ENCODE data around the gene APBB2. TPM values are rescaled to one million over a fixed set of nuclear protein-coding genes. Genes with fewer than 3 reads are reported as not detected.
A peak's percentile ranks its signal among the peaks of the same experiment; 100 is the strongest.

Gene APBB2
- total and polyA plus RNA-seq, 11 donors: 8.6 to 39.1 (median 26.7) TPM

DNA sequence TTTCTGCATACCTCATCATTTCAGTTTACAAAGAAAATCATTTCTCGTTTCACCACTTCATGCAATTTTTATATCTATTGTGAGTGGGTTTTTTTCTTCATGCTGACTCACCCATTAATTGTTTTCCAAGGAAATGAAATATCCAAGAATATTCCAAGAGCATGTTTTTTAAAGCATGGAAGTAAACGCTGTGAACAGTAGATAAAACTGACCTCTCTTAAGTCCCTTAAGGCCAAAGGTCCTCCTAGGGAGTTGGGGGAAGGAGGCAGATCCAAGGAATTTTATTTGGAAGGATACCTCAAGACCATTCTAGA is 2.6 kb upstream of the APBB2 start:
- no peaks in the 10 kb centered on the region for H3K36me3 ChIP-seq
- TF ChIP-seq POLR2A (IDR thresholded peaks at IDR 0.05): no peak
- TF ChIP-seq, protein P1, sequence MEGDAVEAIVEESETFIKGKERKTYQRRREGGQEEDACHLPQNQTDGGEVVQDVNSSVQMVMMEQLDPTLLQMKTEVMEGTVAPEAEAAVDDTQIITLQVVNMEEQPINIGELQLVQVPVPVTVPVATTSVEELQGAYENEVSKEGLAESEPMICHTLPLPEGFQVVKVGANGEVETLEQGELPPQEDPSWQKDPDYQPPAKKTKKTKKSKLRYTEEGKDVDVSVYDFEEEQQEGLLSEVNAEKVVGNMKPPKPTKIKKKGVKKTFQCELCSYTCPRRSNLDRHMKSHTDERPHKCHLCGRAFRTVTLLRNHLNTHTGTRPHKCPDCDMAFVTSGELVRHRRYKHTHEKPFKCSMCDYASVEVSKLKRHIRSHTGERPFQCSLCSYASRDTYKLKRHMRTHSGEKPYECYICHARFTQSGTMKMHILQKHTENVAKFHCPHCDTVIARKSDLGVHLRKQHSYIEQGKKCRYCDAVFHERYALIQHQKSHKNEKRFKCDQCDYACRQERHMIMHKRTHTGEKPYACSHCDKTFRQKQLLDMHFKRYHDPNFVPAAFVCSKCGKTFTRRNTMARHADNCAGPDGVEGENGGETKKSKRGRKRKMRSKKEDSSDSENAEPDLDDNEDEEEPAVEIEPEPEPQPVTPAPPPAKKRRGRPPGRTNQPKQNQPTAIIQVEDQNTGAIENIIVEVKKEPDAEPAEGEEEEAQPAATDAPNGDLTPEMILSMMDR (IDR thresholded peaks at IDR 0.05): no peak
- H3K4me1 ChIP-seq: peaks cover 0 to 47% (median 23%) of the 10 kb centered on the region in 12 donors
- intact Hi-C loops (cut with DNase I): loop anchor here in 1 of 10 donors (10.0 kb wide), 1 partner anchor 482 kb away; no protein-coding TSS in a partner anchor
- 23 to 39% (median 35%) methylated on average over 2 of the region's 2 CpGs for WGBS, 4 donors
- peak overlapping the region in 11 of 12 donors; percentile 77 to 94 (median 87) for H3K27ac ChIP-seq
- DNase-seq (no peak), ATAC-seq (no peak)
- peak overlapping the region in 10 of 12 donors; percentile 34 to 81 (median 72) for H3K4me3 ChIP-seq
- H3K9me3 ChIP-seq: no peaks in the 10 kb centered on the region
- H3K27me3 ChIP-seq: peaks cover 0 to 8% (median 0%) of the 10 kb centered on the region in 9 donors

DNA sequence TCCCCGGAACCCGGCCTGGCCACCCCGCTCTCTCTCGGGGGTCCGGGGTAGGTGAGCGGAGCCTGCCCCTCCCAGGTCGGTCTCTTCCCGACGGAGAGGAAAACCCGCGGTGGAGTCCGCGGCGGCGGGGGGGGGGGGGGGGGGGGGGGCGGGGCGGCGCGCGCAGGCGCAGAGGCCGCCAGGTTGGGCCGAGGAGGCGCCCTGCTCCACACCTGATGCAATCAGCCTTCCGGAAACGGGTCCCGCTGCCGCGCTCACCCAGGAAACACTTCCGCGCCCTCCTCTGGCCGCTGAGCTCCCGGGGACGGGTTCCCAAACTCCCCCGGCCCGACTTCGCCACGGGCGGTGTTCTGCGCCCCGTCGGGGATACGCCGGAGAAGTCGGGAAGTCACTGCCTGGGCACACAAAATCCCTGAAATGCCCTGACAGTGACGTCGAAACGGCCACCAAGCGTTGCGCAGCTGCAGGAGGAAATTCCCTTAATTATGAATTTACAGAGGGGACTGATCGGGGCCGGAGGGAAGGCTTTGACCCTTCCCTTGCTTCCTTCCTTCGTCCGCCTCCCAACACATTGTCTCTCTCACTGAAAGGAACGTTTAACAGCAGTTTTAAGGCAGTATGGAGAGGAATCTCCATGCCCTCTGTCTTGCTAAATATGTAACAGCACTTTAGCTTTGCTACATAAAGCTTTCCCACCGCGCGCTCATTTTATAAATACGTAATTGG is 2.1 kb upstream of the APBB2 start:
- H3K27me3 ChIP-seq: peaks cover 0 to 8% (median 0%) of the 10 kb centered on the region in 9 donors
- peak overlapping the region; percentile 34 to 81 (median 71) for H3K4me3 ChIP-seq
- WGBS, 4 donors: 2 to 4% (median 3%) methylated on average over 29 to 59 of the region's 59 CpGs
- DNase-seq (peak; percentile 65 to 85 (median 75)), ATAC-seq (peak in 3 of 4 donors; percentile 30 to 43 (median 39))
- H3K9me3 ChIP-seq: no peaks in the 10 kb centered on the region
- H3K4me1 ChIP-seq: peaks cover 0 to 50% (median 26%) of the 10 kb centered on the region in 12 donors
- intact Hi-C loops (cut with DNase I): loop anchor here in 1 of 10 donors (10.0 kb wide), 1 partner anchor 482 kb away; no protein-coding TSS in a partner anchor
- H3K36me3 ChIP-seq: no peaks in the 10 kb centered on the region
- TF ChIP-seq POLR2A (IDR thresholded peaks at IDR 0.05): peak in 1 of 2 donors; percentile 33
- TF ChIP-seq, protein P1 (IDR thresholded peaks at IDR 0.05): peak in 7 of 12 donors; percentile 10 to 47 (median 30)
- peak overlapping the region; percentile 33 to 94 (median 85) for H3K27ac ChIP-seq

DNA sequence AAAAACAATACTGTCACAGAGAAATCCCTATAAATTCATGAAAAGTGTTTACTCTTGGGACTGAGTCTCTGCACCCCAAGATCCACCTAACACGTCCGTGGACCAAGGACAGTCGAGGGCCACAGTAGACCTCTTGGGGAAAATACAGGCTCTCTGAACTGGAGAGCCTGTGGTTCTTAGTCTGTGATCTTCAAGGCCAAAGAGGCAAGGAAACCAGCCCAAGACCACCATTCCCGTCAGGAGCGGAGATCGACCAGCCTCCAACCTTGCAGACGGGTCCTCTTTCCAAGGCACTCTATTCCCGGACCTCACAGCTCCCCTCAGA is 1.6 kb upstream of the APBB2 start:
- WGBS, 4 donors: 18 to 50% (median 26%) methylated on average over 1 to 8 of the region's 8 CpGs
- Histone ChIP-seq H3K9me3 (no peaks in the 10 kb centered on the region), H3K4me1 (peaks cover 0 to 50% (median 27%) of the 10 kb centered on the region in 12 donors), H3K4me3 (peak overlapping the region; percentile 34 to 81 (median 71)), H3K36me3 (no peaks in the 10 kb centered on the region), H3K27me3 (peaks cover 0 to 8% (median 0%) of the 10 kb centered on the region in 9 donors), H3K27ac (peak overlapping the region; percentile 33 to 94 (median 85))
- DNase-seq (no peak), ATAC-seq (no peak)
- TF ChIP-seq POLR2A (IDR thresholded peaks at IDR 0.05): no peak
- TF ChIP-seq, protein P1 (IDR thresholded peaks at IDR 0.05): no peak
- intact Hi-C loops (cut with DNase I): loop anchor here in 8 of 10 donors (2.0 to 10.0 kb wide), 6 partner anchors 239 to 481 kb away; no protein-coding TSS in a partner anchor

DNA sequence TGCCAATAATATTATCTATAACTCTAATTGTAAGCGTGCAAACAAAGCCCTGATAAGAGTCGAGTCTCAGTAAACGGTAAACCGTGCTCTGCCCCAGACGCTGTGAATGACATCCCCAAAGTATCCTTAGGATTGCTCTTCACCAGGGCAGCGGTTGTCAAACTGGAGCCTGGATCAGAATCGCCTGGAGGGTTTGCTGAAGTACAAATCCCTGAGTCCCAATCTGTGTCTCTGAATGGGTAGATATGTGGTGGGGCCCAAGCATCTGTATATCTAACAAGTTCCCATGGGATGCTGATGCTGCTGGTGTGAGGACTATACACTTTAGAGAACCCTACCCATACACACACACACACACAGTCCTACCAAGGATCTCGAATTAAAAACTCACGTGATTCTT is 813 bp upstream of the APBB2 start:
- H3K9me3 ChIP-seq: no peaks in the 10 kb centered on the region
- 34 to 51% (median 44%) methylated on average over 9 of the region's 9 CpGs for WGBS, 4 donors
- TF ChIP-seq POLR2A (IDR thresholded peaks at IDR 0.05): no peak
- TF ChIP-seq, protein P1 (IDR thresholded peaks at IDR 0.05): no peak
- peaks cover 0 to 50% (median 27%) of the 10 kb centered on the region in 12 donors for H3K4me1 ChIP-seq
- peak overlapping the region in 11 of 12 donors; percentile 82 to 94 (median 88) for H3K27ac ChIP-seq
- intact Hi-C loops (cut with DNase I): loop anchor here in 8 of 10 donors (2.0 to 10.0 kb wide), 6 partner anchors 238 to 480 kb away; no protein-coding TSS in a partner anchor
- H3K36me3 ChIP-seq: no peaks in the 10 kb centered on the region
- no peak for ATAC-seq
- peak overlapping the region in 7 of 12 donors; percentile 70 to 93 (median 90) for H3K4me3 ChIP-seq
- H3K27me3 ChIP-seq: peaks cover 0 to 8% (median 0%) of the 10 kb centered on the region in 9 donors
- DNase-seq: no peak

Measured in heart left ventricle (tissue), 16 donors.